TTC549 (cell line): ENCODE measurements around the gene FIBCD1.

Experiments
- FAIRE-seq: peaks from 2 replicates; lab custom pipeline; 2012; peaks lifted over from hg19 to GRCh38; lab: Jason Lieb, UNC

The FIBCD1 gene

DNA sequence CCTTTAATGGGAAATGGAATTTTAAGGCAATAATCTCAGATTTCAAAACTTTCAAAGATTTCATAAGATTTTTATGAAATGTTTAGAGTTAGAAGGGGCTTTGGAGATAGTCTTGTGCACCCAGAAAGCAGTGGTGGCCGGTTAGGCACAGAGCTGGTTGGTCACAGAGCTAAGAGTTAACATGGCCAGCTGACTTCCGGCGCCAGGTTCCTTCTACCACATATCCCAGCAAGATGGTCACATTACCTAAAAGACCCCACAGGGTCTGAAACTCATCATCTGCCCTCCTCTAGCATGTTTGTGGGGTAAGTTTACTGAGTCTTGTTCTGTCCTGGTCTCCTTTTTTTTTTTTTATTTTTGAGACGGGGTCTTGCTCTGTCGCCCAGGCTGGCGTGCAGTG lies 61.7 kb downstream of the FIBCD1 start:
- no peak for FAIRE-seq

DNA sequence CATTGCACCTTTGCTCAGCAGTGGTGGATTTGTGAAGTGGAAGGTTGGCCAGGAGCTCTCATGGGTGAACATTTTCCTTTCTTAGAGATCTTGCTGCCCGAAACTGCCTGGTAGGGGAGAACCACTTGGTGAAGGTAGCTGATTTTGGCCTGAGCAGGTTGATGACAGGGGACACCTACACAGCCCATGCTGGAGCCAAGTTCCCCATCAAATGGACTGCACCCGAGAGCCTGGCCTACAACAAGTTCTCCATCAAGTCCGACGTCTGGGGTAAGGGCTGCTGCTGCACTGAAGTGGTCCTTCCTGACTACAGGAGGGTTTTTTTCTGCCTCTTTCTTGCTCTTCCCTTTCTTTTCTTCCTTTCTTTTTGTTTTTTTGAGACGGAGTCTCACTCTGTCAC lies 64.3 kb downstream of the FIBCD1 start:
- no peak for FAIRE-seq

- FAIRE-seq, result no peak
These were observed 65.1 kb downstream of the FIBCD1 start for GRCh38 chr9:130873966-130874365.

- FAIRE-seq, result no peak
These were observed 66.0 kb downstream of the FIBCD1 start for GRCh38 chr9:130872912-130873503.

- no peak for FAIRE-seq
These were observed 66.5 kb downstream of the FIBCD1 start for GRCh38 chr9:130872508-130872907.

DNA sequence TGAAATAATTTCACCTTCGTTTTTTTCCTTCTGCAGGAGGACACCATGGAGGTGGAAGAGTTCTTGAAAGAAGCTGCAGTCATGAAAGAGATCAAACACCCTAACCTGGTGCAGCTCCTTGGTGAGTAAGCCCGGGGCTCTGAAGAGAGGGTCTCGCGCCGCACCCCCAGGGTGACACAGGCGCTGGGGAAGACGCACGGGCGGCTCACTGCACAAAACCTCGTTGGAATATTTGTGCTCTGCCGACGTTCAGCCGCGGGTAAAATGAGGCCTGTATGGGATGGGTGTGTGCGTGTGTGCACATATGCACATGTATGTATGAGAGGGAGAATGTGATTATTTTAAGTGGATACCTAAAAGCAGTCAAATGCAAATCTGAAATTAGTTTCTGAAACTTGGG lies 67.0 kb downstream of the FIBCD1 start:
- FAIRE-seq, result no peak

- FAIRE-seq, result no peak
These were observed 67.5 kb downstream of the FIBCD1 start for GRCh38 chr9:130871395-130872062.

DNA sequence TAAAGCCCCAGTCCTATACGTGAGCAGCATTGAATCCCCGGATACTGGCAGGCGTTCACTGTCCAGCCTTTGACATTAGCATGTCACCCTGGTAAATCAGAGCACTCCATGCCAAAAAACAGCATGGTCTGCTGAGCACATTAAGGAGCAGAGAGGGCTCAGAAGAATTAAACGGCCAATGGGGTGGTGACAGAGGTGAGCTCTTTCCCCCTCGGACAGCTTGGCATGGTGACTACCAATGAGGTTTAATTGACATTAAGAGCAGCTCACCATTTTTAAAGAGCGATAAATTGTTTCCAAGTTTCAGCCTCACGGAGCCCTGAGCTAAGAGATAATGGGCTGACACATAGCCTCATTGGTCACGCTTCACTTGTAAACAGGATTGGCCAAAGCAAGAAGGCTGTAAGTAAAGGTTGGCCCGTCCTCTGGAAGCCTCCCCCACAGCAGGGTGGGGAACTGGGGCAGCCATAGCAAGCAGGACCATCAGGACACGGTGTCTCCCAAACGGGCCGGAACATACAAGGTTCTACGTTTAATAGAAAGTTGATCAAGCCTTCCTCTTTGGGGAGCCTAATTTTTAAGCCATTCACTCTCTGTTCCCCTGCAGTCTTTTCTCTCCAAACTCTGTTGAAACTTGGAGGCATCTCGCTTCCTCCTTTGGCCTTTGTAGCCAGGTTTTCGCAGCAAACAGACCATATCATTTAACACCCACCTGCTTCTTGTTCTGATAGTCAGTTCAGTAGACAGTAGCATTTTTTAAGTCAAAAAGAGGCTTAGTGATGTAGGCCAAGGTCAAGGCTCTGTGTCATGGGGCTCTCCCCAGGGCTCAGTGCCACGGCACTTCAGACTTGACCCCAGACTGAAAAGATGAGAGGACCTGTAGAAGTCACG lies 68.3 kb downstream of the FIBCD1 start:
- no peak for FAIRE-seq

GRCh38 chr9:130869250-130869649 lies 69.8 kb downstream of the FIBCD1 start:
- no peak for FAIRE-seq

GRCh38 chr9:130868230-130868629 lies 70.8 kb downstream of the FIBCD1 start:
- FAIRE-seq, result no peak

- FAIRE-seq, result no peak
These were observed 71.5 kb downstream of the FIBCD1 start for GRCh38 chr9:130867556-130867955.

DNA sequence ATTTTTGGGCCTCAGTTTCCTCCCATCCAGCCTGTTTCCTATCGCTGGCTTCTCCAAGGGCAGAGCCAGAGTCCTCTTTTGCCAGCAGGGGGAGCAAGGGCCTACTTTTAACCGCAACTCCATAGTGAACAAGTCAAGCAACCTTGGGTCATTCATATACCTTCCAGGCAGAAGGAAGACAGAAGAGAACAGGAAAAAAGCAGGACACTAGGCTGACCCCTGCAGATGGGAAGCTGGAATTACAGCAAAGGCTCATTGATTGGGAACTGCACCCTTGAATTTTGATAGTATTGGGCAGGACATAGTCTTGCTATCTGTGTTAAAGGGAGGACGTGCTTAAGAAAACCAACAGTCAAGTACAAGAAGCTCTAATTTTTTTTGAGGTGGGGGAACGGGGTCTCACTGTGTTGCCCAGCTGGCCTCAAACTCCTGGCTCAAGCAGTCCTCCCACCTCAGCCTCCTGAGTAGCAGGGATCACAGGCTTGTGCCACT lies 72.5 kb downstream of the FIBCD1 start:
- no peak for FAIRE-seq

DNA sequence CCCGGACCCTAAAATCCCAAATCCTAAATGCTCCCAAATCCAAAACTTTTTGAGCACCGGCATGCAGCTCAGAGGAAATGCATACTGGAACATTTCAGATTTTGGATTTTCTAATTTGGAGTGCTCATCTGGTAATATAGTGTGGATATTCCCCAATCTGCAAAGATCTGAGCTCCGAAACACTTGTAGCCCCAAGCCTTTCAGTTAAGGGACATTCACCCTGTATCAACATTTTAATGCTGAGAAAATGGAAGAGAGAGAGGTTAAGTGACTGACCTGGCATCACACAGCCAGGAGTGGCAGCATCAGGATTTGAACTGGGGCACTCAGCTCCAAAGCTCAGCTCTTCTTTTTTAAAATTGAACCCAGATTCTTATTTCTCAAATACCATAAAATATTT lies 73.1 kb downstream of the FIBCD1 start:
- no peak for FAIRE-seq

DNA sequence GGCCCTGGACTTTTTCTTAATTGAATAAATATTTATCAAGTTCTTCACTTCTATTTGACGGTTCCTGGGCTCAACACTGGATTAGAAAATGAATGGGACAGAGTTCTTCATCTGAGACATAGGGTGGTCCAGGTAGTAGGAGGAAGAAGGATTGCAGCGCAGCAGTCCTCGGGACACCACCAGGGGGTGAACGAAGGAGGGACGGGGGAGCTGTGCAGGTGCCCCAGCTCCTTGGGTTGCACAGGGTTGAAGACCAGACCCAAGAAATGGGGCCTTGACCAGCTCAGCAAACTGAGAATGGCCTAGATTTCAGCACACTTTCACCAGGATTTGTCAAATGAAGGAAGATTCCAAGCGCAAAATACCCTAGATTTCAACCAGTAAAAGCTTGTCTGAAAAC lies 74.5 kb downstream of the FIBCD1 start:
- FAIRE-seq, result no peak

DNA sequence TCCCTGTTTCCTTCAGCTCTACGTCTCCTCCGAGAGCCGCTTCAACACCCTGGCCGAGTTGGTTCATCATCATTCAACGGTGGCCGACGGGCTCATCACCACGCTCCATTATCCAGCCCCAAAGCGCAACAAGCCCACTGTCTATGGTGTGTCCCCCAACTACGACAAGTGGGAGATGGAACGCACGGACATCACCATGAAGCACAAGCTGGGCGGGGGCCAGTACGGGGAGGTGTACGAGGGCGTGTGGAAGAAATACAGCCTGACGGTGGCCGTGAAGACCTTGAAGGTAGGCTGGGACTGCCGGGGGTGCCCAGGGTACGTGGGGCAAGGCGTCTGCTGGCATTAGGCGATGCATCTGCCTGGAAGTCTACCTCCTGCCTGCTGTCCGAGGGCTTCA lies 76.3 kb downstream of the FIBCD1 start:
- FAIRE-seq, result no peak

DNA sequence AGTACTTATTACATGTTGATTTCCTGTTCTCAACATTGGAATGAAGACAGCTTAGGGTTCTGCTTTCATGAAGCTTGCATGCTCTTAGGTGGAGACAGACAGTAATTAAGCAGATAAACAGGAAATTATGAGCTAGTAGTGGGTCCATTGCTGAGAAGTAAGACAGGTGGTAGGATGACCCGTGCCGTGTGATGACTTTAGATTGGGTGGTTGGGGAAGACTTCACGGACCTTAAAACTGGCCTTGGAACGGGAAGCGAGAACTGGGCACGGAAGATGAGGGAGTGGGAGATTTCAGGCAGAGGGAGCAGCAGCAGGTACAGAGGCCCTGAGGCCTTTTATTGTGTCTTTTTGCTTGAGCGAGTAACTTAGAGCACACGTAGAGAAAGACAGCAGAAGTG lies 76.8 kb downstream of the FIBCD1 start:
- no peak for FAIRE-seq

DNA sequence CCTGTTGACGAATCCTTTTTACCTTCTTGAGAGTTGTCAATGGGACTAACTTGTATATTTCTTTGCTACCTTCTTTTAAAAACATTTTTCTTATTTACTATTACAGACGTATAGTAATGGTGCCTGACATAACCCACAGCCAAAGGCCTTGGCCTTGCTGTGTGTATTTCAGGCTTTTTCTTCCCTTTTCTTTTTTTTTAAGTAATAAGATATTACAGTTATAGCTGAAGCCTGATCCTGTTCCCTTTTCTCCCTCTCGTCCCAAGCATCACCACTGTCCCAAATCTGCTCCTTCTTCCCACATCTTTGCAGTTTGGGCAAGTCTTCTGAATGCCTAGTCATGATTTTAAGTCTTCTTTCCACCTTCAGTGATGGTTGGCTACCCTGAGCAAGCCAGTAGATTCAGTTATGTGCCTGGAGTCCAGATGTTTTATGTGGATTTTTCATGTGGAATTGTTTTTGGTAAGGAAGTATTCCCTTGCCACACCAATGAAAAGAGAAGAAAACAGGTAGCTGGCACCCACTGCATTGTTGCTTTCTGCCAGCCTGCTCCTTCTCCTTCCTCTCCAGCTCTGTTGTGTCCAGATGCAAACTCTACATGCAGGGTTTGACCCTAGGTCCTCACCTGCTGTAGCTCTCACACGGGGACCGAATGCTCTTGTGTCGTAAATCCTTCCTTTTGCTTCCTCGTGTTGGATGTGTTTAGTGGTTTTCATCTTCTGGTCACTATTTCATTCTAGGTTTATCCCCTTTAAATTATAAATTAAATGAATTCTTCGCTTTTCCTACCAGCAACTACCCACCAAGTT lies 77.5 kb downstream of the FIBCD1 start:
- FAIRE-seq, result no peak

- no peak for FAIRE-seq
These were observed 78.4 kb downstream of the FIBCD1 start for GRCh38 chr9:130860458-130861316.

DNA sequence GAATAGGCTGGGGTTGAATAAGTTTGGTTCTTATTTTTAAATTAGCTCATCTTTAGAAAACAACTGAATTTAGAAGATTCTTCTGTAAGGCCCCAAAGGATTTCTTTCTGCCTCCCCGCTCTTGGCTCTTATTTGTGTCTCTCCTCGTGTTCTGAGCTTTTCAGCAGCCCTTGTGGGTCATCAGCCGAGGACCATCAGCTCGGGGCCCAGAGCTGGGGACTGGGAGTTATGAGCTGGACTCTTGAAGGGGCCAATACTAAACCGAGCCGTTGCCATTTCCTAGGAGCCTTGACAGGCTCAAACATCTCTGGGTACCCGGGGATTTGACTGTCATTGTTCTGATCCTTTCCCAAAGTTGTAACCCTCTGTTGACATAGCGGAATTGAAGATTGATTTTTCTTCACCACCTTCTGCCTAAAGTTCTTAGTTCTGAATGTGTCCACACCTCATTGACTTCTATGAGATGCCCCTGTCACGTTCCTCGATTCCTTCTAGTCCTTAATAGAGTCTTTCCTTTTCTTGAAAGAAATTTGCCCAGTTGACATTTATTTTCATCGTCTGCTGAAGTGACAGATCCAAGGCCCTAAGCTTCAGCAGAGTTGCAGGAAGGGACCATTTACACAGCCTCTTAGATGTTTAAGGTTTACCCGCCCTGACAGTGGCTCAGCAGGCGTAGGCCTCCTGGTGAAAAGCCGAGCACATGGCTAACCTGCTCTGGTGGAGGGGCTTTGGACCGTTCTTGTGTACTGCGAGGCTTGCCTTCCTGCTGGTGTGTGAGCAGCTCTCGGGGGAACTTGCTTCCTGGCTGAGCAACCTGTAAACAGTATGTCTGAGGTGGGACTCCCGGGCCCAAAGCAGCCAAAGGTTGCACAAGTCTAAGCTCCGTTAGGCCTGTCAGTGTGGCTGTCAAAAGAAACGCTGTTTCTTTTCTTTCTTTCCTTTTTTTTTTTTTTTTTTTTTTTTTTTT lies 80.0 kb downstream of the FIBCD1 start:
- no peak for FAIRE-seq
